ENCODE data around the gene UBR2.

Gene UBR2

GRCh38 chr6:42679358-42679757 is 115.5 kb downstream of the UBR2 start:
- no peak overlapping the region for H3K9ac ChIP-seq (ENCODE audit: low read depth, low read length)
- H3K27me3 ChIP-seq (ENCODE audit: control insufficient read depth, insufficient read depth, low read length), result no peaks in the 10 kb centered on the region
- H3K36me3 ChIP-seq (ENCODE audit: control insufficient read depth, insufficient read depth, low read length), result peaks cover 28% of the 10 kb centered on the region
- no peaks in the 10 kb centered on the region for H3K4me1 ChIP-seq (ENCODE audit: control insufficient read depth, insufficient read depth, low read length)
- no peak overlapping the region for H3K4me3 ChIP-seq (ENCODE audit: low read depth, low read length)
- no peaks in the 10 kb centered on the region for H3K9me3 ChIP-seq (ENCODE audit: control insufficient read depth, insufficient read depth, low read length)

GRCh38 chr6:42688281-42688680 is 124.5 kb downstream of the UBR2 start:
- no peaks in the 10 kb centered on the region for H3K9me3 ChIP-seq (ENCODE audit: control insufficient read depth, insufficient read depth, low read length)
- H3K4me3 ChIP-seq (ENCODE audit: low read depth, low read length), result no peak overlapping the region
- no peaks in the 10 kb centered on the region for H3K4me1 ChIP-seq (ENCODE audit: control insufficient read depth, insufficient read depth, low read length)
- no peaks in the 10 kb centered on the region for H3K27me3 ChIP-seq (ENCODE audit: control insufficient read depth, insufficient read depth, low read length)
- no peak overlapping the region for H3K9ac ChIP-seq (ENCODE audit: low read depth, low read length)
- peaks cover 14% of the 10 kb centered on the region for H3K36me3 ChIP-seq (ENCODE audit: control insufficient read depth, insufficient read depth, low read length)

- Histone ChIP-seq H3K4me3 (ENCODE audit: low read depth, low read length) (no peak overlapping the region), H3K36me3 (ENCODE audit: control insufficient read depth, insufficient read depth, low read length) (peaks cover 14% of the 10 kb centered on the region), H3K4me1 (ENCODE audit: control insufficient read depth, insufficient read depth, low read length) (no peaks in the 10 kb centered on the region), H3K9me3 (ENCODE audit: control insufficient read depth, insufficient read depth, low read length) (no peaks in the 10 kb centered on the region), H3K27me3 (ENCODE audit: control insufficient read depth, insufficient read depth, low read length) (no peaks in the 10 kb centered on the region), H3K9ac (ENCODE audit: low read depth, low read length) (no peak overlapping the region)
Observed at GRCh38 chr6:42689371-42689770, 125.5 kb downstream of the UBR2 start.

- no peaks in the 10 kb centered on the region for H3K27me3 ChIP-seq (ENCODE audit: control insufficient read depth, insufficient read depth, low read length)
- no peak overlapping the region for H3K4me3 ChIP-seq (ENCODE audit: low read depth, low read length)
- H3K36me3 ChIP-seq (ENCODE audit: control insufficient read depth, insufficient read depth, low read length), result peaks cover 10% of the 10 kb centered on the region
- no peaks in the 10 kb centered on the region for H3K4me1 ChIP-seq (ENCODE audit: control insufficient read depth, insufficient read depth, low read length)
- no peak overlapping the region for H3K9ac ChIP-seq (ENCODE audit: low read depth, low read length)
- no peaks in the 10 kb centered on the region for H3K9me3 ChIP-seq (ENCODE audit: control insufficient read depth, insufficient read depth, low read length)
Observed at GRCh38 chr6:42690151-42690702, 126.4 kb downstream of the UBR2 start.

GRCh38 chr6:42690872-42691271 is 127.0 kb downstream of the UBR2 start:
- Histone ChIP-seq H3K4me3 (ENCODE audit: low read depth, low read length) (no peak overlapping the region), H3K36me3 (ENCODE audit: control insufficient read depth, insufficient read depth, low read length) (peaks cover 10% of the 10 kb centered on the region), H3K4me1 (ENCODE audit: control insufficient read depth, insufficient read depth, low read length) (no peaks in the 10 kb centered on the region), H3K9me3 (ENCODE audit: control insufficient read depth, insufficient read depth, low read length) (no peaks in the 10 kb centered on the region), H3K27me3 (ENCODE audit: control insufficient read depth, insufficient read depth, low read length) (no peaks in the 10 kb centered on the region), H3K9ac (ENCODE audit: low read depth, low read length) (no peak overlapping the region)

- Histone ChIP-seq H3K27me3 (ENCODE audit: control insufficient read depth, insufficient read depth, low read length) (no peaks in the 10 kb centered on the region), H3K4me3 (ENCODE audit: low read depth, low read length) (no peak overlapping the region), H3K9ac (ENCODE audit: low read depth, low read length) (no peak overlapping the region), H3K36me3 (ENCODE audit: control insufficient read depth, insufficient read depth, low read length) (peaks cover 10% of the 10 kb centered on the region), H3K9me3 (ENCODE audit: control insufficient read depth, insufficient read depth, low read length) (no peaks in the 10 kb centered on the region), H3K4me1 (ENCODE audit: control insufficient read depth, insufficient read depth, low read length) (no peaks in the 10 kb centered on the region)
Observed at GRCh38 chr6:42692137-42692911, 128.5 kb downstream of the UBR2 start.

- no peaks in the 10 kb centered on the region for H3K4me1 ChIP-seq (ENCODE audit: control insufficient read depth, insufficient read depth, low read length)
- H3K9me3 ChIP-seq (ENCODE audit: control insufficient read depth, insufficient read depth, low read length), result no peaks in the 10 kb centered on the region
- H3K36me3 ChIP-seq (ENCODE audit: control insufficient read depth, insufficient read depth, low read length), result peaks cover 10% of the 10 kb centered on the region
- no peak overlapping the region for H3K4me3 ChIP-seq (ENCODE audit: low read depth, low read length)
- no peaks in the 10 kb centered on the region for H3K27me3 ChIP-seq (ENCODE audit: control insufficient read depth, insufficient read depth, low read length)
- no peak overlapping the region for H3K9ac ChIP-seq (ENCODE audit: low read depth, low read length)
Observed at GRCh38 chr6:42693725-42694323, 130.0 kb downstream of the UBR2 start.

- no peaks in the 10 kb centered on the region for H3K27me3 ChIP-seq (ENCODE audit: control insufficient read depth, insufficient read depth, low read length)
- H3K9ac ChIP-seq (ENCODE audit: low read depth, low read length), result no peak overlapping the region
- H3K4me3 ChIP-seq (ENCODE audit: low read depth, low read length), result no peak overlapping the region
- H3K9me3 ChIP-seq (ENCODE audit: control insufficient read depth, insufficient read depth, low read length), result no peaks in the 10 kb centered on the region
- no peaks in the 10 kb centered on the region for H3K4me1 ChIP-seq (ENCODE audit: control insufficient read depth, insufficient read depth, low read length)
- peaks cover 4% of the 10 kb centered on the region for H3K36me3 ChIP-seq (ENCODE audit: control insufficient read depth, insufficient read depth, low read length)
Observed at GRCh38 chr6:42694586-42694985, 130.8 kb downstream of the UBR2 start.

- Histone ChIP-seq H3K27me3 (ENCODE audit: control insufficient read depth, insufficient read depth, low read length) (no peaks in the 10 kb centered on the region), H3K9me3 (ENCODE audit: control insufficient read depth, insufficient read depth, low read length) (no peaks in the 10 kb centered on the region), H3K4me3 (ENCODE audit: low read depth, low read length) (no peak overlapping the region)
Observed at GRCh38 chr6:42696526-42697267, 132.9 kb downstream of the UBR2 start.

GRCh38 chr6:42697268-42697655 is 133.4 kb downstream of the UBR2 start:
- H3K36me3 ChIP-seq (ENCODE audit: control insufficient read depth, insufficient read depth, low read length), result peaks cover 1% of the 10 kb centered on the region
- no peak overlapping the region for H3K9ac ChIP-seq (ENCODE audit: low read depth, low read length)
- H3K27me3 ChIP-seq (ENCODE audit: control insufficient read depth, insufficient read depth, low read length), result no peaks in the 10 kb centered on the region
- no peaks in the 10 kb centered on the region for H3K4me1 ChIP-seq (ENCODE audit: control insufficient read depth, insufficient read depth, low read length)
- H3K4me3 ChIP-seq (ENCODE audit: low read depth, low read length), result no peak overlapping the region
- H3K9me3 ChIP-seq (ENCODE audit: control insufficient read depth, insufficient read depth, low read length), result no peaks in the 10 kb centered on the region

More at GRCh38 chr6:42696526-42697267, 132.9 kb downstream of the UBR2 start:
- H3K9ac ChIP-seq (ENCODE audit: low read depth, low read length), result no peak overlapping the region
- peaks cover 2% of the 10 kb centered on the region for H3K36me3 ChIP-seq (ENCODE audit: control insufficient read depth, insufficient read depth, low read length)
- no peaks in the 10 kb centered on the region for H3K4me1 ChIP-seq (ENCODE audit: control insufficient read depth, insufficient read depth, low read length)

- H3K36me3 ChIP-seq (ENCODE audit: control insufficient read depth, insufficient read depth, low read length), result no peaks in the 10 kb centered on the region
- no peaks in the 10 kb centered on the region for H3K9me3 ChIP-seq (ENCODE audit: control insufficient read depth, insufficient read depth, low read length)
- no peak overlapping the region for H3K4me3 ChIP-seq (ENCODE audit: low read depth, low read length)
- no peaks in the 10 kb centered on the region for H3K27me3 ChIP-seq (ENCODE audit: control insufficient read depth, insufficient read depth, low read length)
- no peaks in the 10 kb centered on the region for H3K4me1 ChIP-seq (ENCODE audit: control insufficient read depth, insufficient read depth, low read length)
- H3K9ac ChIP-seq (ENCODE audit: low read depth, low read length), result no peak overlapping the region
Observed at GRCh38 chr6:42698217-42698616, 134.4 kb downstream of the UBR2 start.

Measured in iPS-15b (cell line).